TTC549 (cell line): ENCODE data around the gene NUAK2.

ENCODE experiments used
- FAIRE-seq: peaks from 2 replicates; lab custom pipeline; 2012; peaks lifted over from hg19 to GRCh38; lab: Jason Lieb, UNC

NUAK2 gene

GRCh38 chr1:205319081-205320018, 2.2 kb downstream of the NUAK2 start:
- no peak for FAIRE-seq

GRCh38 chr1:205318231-205318991, 3.1 kb downstream of the NUAK2 start:
- FAIRE-seq, result no peak

GRCh38 chr1:205317311-205317917, 4.1 kb downstream of the NUAK2 start:
- no peak for FAIRE-seq

- no peak for FAIRE-seq
These were observed 5.4 kb downstream of the NUAK2 start for GRCh38 chr1:205316161-205316566.

- no peak for FAIRE-seq
These were observed 6.4 kb downstream of the NUAK2 start for GRCh38 chr1:205315008-205315618.

- FAIRE-seq, result peak; percentile 95
These were observed 7.8 kb downstream of the NUAK2 start for GRCh38 chr1:205313563-205314308.

GRCh38 chr1:205312866-205313562, 8.5 kb downstream of the NUAK2 start:
- no peak for FAIRE-seq

GRCh38 chr1:205310976-205311704, 10.4 kb downstream of the NUAK2 start:
- no peak for FAIRE-seq

- no peak for FAIRE-seq
These were observed 11.8 kb downstream of the NUAK2 start for GRCh38 chr1:205309741-205310140.

- FAIRE-seq, result no peak
These were observed 14.5 kb downstream of the NUAK2 start for GRCh38 chr1:205306929-205307566.

- no peak for FAIRE-seq
These were observed 16.9 kb downstream of the NUAK2 start for GRCh38 chr1:205304695-205305070.

- no peak for FAIRE-seq
These were observed 17.4 kb downstream of the NUAK2 start for GRCh38 chr1:205304046-205304694.

GRCh38 chr1:205303247-205303888, 18.2 kb downstream of the NUAK2 start:
- no peak for FAIRE-seq

GRCh38 chr1:205301842-205302588, 19.5 kb downstream of the NUAK2 start:
- FAIRE-seq, result peak; percentile 15

GRCh38 chr1:205301205-205301821, 20.2 kb downstream of the NUAK2 start:
- FAIRE-seq, result no peak

GRCh38 chr1:205300149-205300548, 21.4 kb downstream of the NUAK2 start:
- FAIRE-seq, result no peak

GRCh38 chr1:205298191-205298994, 23.2 kb downstream of the NUAK2 start:
- peak; percentile 72 for FAIRE-seq
